Endothelial cell of umbilical vein (primary cell): ENCODE measurements around the gene COL18A1.

ENCODE experiments used
- CTCF ChIP-seq, 2 donors: IDR thresholded peaks; 1 replicate in 1 of 2; 2 replicates in 1 of 2; pipeline ENCODE4 v1.5.1; 2011; ENCODE audit warnings: low read length in 2 of 2, mild to moderate bottlenecking in 2 of 2, moderate library complexity in 2 of 2, control low read depth in 1 of 2, inconsistent platforms in 1 of 2, low read depth in 1 of 2; ENCODE audit not compliant: insufficient read depth in 1 of 2; ENCODE audit errors: extremely low read depth in 1 of 2
- EZH2 ChIP-seq: IDR thresholded peaks from 2 replicates; pipeline ENCODE4 v1.6.1; 2012; ENCODE audit warnings: borderline replicate concordance, low read depth, mild to moderate bottlenecking, moderate library complexity, low read length, inconsistent platforms; ENCODE audit not compliant: severe bottlenecking
- MYC ChIP-seq: IDR thresholded peaks from one replicate; pipeline ENCODE4 v1.6.1; 2011; ENCODE audit warnings: mild to moderate bottlenecking, low read depth, low read length
- POLR2A ChIP-seq: IDR thresholded peaks from 2 replicates; pipeline ENCODE4 v1.6.1; 2012; ENCODE audit warnings: low read depth, mild to moderate bottlenecking, control low read depth, low read length

GRCh38 chr21:45381036-45381787 lies 23.8 kb upstream of the COL18A1 start:
- no peak for TF ChIP-seq CTCF (IDR thresholded peaks at IDR 0.05; ENCODE audit: extremely low read depth in 1 of 2, insufficient read depth in 1 of 2, low read depth in 1 of 2, low read length in 2 of 2)
- TF ChIP-seq MYC = no peak
- TF ChIP-seq POLR2A = no peak
- no peak for TF ChIP-seq EZH2
